ENCODE measurements around the gene GOT2.

Gene GOT2

DNA sequence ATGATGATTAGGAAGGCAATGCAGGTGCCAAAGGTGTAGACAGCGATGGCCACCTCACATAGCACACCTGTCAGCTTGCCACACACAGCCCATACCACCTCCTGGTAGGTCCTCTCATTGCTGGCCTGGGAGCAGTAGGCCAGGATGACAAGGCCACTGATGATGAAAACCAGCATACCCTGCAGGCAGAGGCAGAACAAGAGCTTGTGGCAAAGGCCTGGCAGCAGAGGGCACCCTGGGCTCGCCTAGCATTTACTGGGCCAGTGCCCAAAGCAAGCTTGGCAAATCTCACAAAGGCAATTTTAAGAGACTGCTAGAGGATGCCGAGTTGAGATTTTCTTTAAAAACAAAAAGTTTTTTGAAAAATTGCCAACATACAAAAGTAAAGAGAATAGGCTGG lies 55.4 kb downstream of the GOT2 start:
- TF ChIP-seq, protein P1, sequence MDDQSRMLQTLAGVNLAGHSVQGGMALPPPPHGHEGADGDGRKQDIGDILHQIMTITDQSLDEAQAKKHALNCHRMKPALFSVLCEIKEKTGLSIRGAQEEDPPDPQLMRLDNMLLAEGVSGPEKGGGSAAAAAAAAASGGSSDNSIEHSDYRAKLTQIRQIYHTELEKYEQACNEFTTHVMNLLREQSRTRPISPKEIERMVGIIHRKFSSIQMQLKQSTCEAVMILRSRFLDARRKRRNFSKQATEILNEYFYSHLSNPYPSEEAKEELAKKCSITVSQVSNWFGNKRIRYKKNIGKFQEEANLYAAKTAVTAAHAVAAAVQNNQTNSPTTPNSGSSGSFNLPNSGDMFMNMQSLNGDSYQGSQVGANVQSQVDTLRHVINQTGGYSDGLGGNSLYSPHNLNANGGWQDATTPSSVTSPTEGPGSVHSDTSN (CRISPR knock-in tag; IDR thresholded peaks at IDR 0.05): no peak
- no peak for TF ChIP-seq ZSCAN16 (tag by site-specific recombination; IDR thresholded peaks at IDR 0.05)
- no peak for TF ChIP-seq ZNF670 (tag by site-specific recombination; IDR thresholded peaks at IDR 0.05; ENCODE audit: low read depth)
- no peak for TF ChIP-seq ZNF837 (tag by site-specific recombination; IDR thresholded peaks at IDR 0.05)
- TF ChIP-seq KLF7 (tag by site-specific recombination; IDR thresholded peaks at IDR 0.05; ENCODE audit: borderline replicate concordance): no peak
- TF ChIP-seq ZFP37 (tag by site-specific recombination; IDR thresholded peaks at IDR 0.05): no peak
- no peak for TF ChIP-seq YY2 (tag by site-specific recombination; IDR thresholded peaks at IDR 0.05)
- CTCF ChIA-PET: interaction anchor here (1.1 kb wide), 1 partner anchor 78 kb away, joined by 4 read pairs; no protein-coding TSS in a partner anchor
- POLR2A ChIA-PET: no interaction called here

DNA sequence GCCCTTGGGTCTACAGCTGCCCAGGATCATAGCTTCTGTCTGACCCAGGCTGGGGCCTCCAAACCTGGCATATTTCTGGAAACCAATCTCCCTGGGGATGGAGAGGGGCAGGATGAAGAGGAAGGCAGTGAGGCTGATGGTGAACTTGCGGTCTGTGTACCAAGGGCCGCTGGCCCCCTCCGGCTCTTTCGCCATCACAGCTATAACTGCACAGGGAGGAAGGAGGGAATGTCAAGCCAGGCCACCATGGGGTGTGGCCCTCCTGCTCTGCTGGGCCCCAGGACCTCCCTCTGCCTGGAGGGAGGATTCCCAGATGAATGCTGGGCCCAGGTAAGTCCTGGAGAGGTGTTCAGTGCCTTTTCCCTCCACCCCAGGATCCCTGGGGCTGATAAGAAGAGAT lies 55.8 kb downstream of the GOT2 start:
- H3K27ac ChIP-seq (ENCODE audit: extremely low read depth, low read depth, low read length): no peak overlapping the region
- peaks cover 0 to 49% of the 10 kb centered on the region in 2 experiments; a peak in 2 of 3 replicates for H3K36me3 ChIP-seq (ENCODE audit: control insufficient read depth in 2 of 2, insufficient read depth in 1 of 2, low read length in 2 of 2)
- no peaks in the 10 kb centered on the region for H3K9me3 ChIP-seq (ENCODE audit: control insufficient read depth, insufficient read depth, low read depth, low read length)
- no peaks in the 10 kb centered on the region for H3K4me1 ChIP-seq (ENCODE audit: control insufficient read depth, insufficient read depth, low read length)
- CTCF ChIA-PET: interaction anchor here (0.6 kb wide), 1 partner anchor 191 kb away, joined by 3 read pairs; no protein-coding TSS in a partner anchor
- no peak overlapping the region for H3K4me3 ChIP-seq (ENCODE audit: low read depth, low read length)
- POLR2A ChIA-PET: no interaction called here
- no peak for TF ChIP-seq ZBTB7A (tag by site-specific recombination; IDR thresholded peaks at IDR 0.05; ENCODE audit: low read depth)

More for the DNA sequence above, 55.4 kb downstream of the GOT2 start:
- Histone ChIP-seq H3K4me1 (ENCODE audit: control insufficient read depth, insufficient read depth, low read length) (no peaks in the 10 kb centered on the region), H3K36me3 (ENCODE audit: control insufficient read depth in 2 of 2, insufficient read depth in 1 of 2, low read length in 2 of 2) (peaks cover 0 to 49% of the 10 kb centered on the region in 2 experiments; a peak in 2 of 3 replicates), H3K27ac (ENCODE audit: extremely low read depth, low read depth, low read length) (no peak overlapping the region), H3K9me3 (ENCODE audit: control insufficient read depth, insufficient read depth, low read depth, low read length) (no peaks in the 10 kb centered on the region), H3K4me3 (ENCODE audit: low read depth, low read length) (no peak overlapping the region)

DNA sequence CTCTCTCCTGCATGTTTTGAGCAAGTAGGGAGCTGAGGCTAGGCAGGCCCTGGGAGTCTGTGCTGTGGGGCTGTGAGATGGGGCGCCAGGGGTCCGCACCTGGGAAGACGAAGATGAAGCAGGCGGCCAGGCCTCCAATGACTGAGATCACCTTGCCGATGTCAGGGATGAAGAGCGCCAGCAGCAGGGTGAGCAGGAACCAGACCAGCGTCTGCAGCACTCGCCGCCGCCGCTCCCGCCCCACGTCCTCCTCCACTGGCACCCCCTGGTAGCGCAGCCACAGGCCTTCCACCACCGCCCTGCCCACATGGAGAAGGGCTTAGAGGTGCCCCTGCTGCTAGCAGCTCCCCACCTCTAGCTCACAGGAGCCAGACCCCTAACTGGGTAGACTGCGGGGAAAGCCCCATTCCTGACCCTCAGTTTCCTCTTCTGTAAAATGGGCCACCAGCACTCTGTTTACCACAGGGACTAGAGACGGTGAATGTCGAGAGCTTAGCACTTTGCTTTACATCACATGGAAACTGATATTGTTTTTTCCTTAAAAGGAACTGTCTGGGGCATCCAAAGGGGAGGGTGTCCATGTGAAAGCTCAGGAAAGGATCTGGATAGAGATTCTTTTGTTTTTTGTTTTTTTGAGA lies 63.1 kb downstream of the GOT2 start:
- ChIA-PET CTCF (no interaction called here), POLR2A (no interaction called here)
- H3K4me1 ChIP-seq (ENCODE audit: control insufficient read depth, insufficient read depth, low read length): no peaks in the 10 kb centered on the region
- H3K36me3 ChIP-seq (ENCODE audit: control insufficient read depth in 2 of 2, insufficient read depth in 1 of 2, low read length in 2 of 2): peaks cover 0 to 38% of the 10 kb centered on the region in 2 experiments; a peak in 2 of 3 replicates
- TF ChIP-seq ZNF626 (tag by site-specific recombination; IDR thresholded peaks at IDR 0.05) (no peak), ZNF664 (tag by site-specific recombination; IDR thresholded peaks at IDR 0.05) (no peak), OVOL3 (tag by site-specific recombination; IDR thresholded peaks at IDR 0.05) (no peak), ZNF175 (tag by site-specific recombination; IDR thresholded peaks at IDR 0.05) (no peak)
- TF ChIP-seq, protein P2, sequence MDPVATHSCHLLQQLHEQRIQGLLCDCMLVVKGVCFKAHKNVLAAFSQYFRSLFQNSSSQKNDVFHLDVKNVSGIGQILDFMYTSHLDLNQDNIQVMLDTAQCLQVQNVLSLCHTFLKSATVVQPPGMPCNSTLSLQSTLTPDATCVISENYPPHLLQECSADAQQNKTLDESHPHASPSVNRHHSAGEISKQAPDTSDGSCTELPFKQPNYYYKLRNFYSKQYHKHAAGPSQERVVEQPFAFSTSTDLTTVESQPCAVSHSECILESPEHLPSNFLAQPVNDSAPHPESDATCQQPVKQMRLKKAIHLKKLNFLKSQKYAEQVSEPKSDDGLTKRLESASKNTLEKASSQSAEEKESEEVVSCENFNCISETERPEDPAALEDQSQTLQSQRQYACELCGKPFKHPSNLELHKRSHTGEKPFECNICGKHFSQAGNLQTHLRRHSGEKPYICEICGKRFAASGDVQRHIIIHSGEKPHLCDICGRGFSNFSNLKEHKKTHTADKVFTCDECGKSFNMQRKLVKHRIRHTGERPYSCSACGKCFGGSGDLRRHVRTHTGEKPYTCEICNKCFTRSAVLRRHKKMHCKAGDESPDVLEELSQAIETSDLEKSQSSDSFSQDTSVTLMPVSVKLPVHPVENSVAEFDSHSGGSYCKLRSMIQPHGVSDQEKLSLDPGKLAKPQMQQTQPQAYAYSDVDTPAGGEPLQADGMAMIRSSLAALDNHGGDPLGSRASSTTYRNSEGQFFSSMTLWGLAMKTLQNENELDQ (tag by site-specific recombination; IDR thresholded peaks at IDR 0.05; ENCODE audit: low read depth): no peak
- H3K4me3 ChIP-seq (ENCODE audit: low read depth, low read length): no peak overlapping the region
- H3K27ac ChIP-seq (ENCODE audit: extremely low read depth, low read depth, low read length): no peak overlapping the region
- H3K9me3 ChIP-seq (ENCODE audit: control insufficient read depth, insufficient read depth, low read depth, low read length): no peaks in the 10 kb centered on the region

DNA sequence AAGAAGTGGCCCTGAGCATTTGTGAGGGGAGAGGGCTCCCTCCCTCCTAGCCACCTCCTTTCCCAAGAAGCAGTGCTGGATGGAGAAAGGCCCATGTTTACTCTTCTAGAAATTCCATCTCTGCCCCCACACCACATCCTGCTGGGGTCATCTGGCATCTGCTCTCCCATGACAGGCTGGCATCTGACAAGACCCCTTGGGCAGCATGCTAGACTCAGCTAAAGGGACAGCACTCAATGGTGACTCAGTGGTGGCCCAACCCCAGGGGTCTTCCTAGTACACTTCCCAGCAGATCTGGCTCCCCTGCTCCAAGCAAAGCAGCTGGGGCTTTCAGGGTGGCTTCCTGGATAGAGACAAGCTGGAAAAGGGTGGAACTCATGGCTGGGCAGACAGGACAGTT lies 63.9 kb downstream of the GOT2 start:
- TF ChIP-seq, protein P3, sequence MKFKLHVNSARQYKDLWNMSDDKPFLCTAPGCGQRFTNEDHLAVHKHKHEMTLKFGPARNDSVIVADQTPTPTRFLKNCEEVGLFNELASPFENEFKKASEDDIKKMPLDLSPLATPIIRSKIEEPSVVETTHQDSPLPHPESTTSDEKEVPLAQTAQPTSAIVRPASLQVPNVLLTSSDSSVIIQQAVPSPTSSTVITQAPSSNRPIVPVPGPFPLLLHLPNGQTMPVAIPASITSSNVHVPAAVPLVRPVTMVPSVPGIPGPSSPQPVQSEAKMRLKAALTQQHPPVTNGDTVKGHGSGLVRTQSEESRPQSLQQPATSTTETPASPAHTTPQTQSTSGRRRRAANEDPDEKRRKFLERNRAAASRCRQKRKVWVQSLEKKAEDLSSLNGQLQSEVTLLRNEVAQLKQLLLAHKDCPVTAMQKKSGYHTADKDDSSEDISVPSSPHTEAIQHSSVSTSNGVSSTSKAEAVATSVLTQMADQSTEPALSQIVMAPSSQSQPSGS (tag by site-specific recombination; IDR thresholded peaks at IDR 0.05; ENCODE audit: low read depth): no peak
- no peak for TF ChIP-seq ZNF777 (tag by site-specific recombination; IDR thresholded peaks at IDR 0.05; ENCODE audit: borderline replicate concordance)
- no peak for TF ChIP-seq ZNF76 (tag by site-specific recombination; IDR thresholded peaks at IDR 0.05; ENCODE audit: borderline replicate concordance, low read depth)
- TF ChIP-seq, protein P4, sequence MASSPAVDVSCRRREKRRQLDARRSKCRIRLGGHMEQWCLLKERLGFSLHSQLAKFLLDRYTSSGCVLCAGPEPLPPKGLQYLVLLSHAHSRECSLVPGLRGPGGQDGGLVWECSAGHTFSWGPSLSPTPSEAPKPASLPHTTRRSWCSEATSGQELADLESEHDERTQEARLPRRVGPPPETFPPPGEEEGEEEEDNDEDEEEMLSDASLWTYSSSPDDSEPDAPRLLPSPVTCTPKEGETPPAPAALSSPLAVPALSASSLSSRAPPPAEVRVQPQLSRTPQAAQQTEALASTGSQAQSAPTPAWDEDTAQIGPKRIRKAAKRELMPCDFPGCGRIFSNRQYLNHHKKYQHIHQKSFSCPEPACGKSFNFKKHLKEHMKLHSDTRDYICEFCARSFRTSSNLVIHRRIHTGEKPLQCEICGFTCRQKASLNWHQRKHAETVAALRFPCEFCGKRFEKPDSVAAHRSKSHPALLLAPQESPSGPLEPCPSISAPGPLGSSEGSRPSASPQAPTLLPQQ (tag by site-specific recombination; IDR thresholded peaks at IDR 0.05): no peak
- no peak for TF ChIP-seq ZNF274 (IDR thresholded peaks at IDR 0.05; ENCODE audit: low read length)
- TF ChIP-seq ZNF274 (tag by site-specific recombination; IDR thresholded peaks at IDR 0.05; ENCODE audit: borderline replicate concordance): no peak
- no peak for TF ChIP-seq ZNF791 (tag by site-specific recombination; IDR thresholded peaks at IDR 0.05)
- TF ChIP-seq ZBTB8A (tag by site-specific recombination; IDR thresholded peaks at IDR 0.05): no peak
- TF ChIP-seq ZNF48 (tag by site-specific recombination; IDR thresholded peaks at IDR 0.05): no peak
- ChIA-PET POLR2A (no interaction called here), CTCF (interaction anchor here (0.7 kb wide), 1 partner anchor 47 kb away, joined by 4 read pairs; no protein-coding TSS in a partner anchor)
- no peak overlapping the region for H3K4me3 ChIP-seq (ENCODE audit: low read depth, low read length)
- H3K9me3 ChIP-seq (ENCODE audit: control insufficient read depth, insufficient read depth, low read depth, low read length): no peaks in the 10 kb centered on the region
- peaks cover 0 to 30% of the 10 kb centered on the region in 2 experiments; a peak in 2 of 3 replicates for H3K36me3 ChIP-seq (ENCODE audit: control insufficient read depth in 2 of 2, insufficient read depth in 1 of 2, low read length in 2 of 2)
- no peak overlapping the region for H3K27ac ChIP-seq (ENCODE audit: extremely low read depth, low read depth, low read length)
- H3K4me1 ChIP-seq (ENCODE audit: control insufficient read depth, insufficient read depth, low read length): no peaks in the 10 kb centered on the region
